ENCODE data around the gene KLHL8. TPM values are rescaled to one million over a fixed set of nuclear protein-coding genes. Genes with fewer than 3 reads are reported as not detected.

Gene KLHL8
- total RNA-seq, 1 experiment from 2014 or later, result 9.9 TPM

GRCh38 chr4:87255755-87256154 is 35.3 kb upstream of the KLHL8 start:
- no TSS peak for BruUV-seq (replicated peaks)
- no peaks in the 10 kb centered on the region for H3K4me1 Mint-ChIP-seq (ENCODE audit: low read depth, unreplicated experiment)
- H3K27ac Mint-ChIP-seq (ENCODE audit: unreplicated experiment), result no peak overlapping the region
- no peaks in the 10 kb centered on the region for H3K27me3 Mint-ChIP-seq (ENCODE audit: unreplicated experiment)
- intact Hi-C loops (cut with micrococcal nuclease; ENCODE audit: unreplicated experiment), result no loop called here
- CTCF ChIA-PET, result interaction anchor here (0.8 kb wide), 1 partner anchor 135 kb away, joined by 3 read pairs; the partner anchor contains the start of gene HSD17B11
- H3K9me3 Mint-ChIP-seq (ENCODE audit: low read depth, unreplicated experiment), result peaks cover 4% of the 10 kb centered on the region
- no peak overlapping the region for H3K4me3 Mint-ChIP-seq (ENCODE audit: low read depth, unreplicated experiment)
- DNase-seq, result no peak
- no peaks in the 10 kb centered on the region for H3K36me3 Mint-ChIP-seq (ENCODE audit: insufficient read depth, unreplicated experiment)
- TF ChIP-seq CTCF (IDR thresholded peaks at IDR 0.05; ENCODE audit: unreplicated experiment), result no peak

- H3K4me1 Mint-ChIP-seq (ENCODE audit: low read depth, unreplicated experiment), result no peaks in the 10 kb centered on the region
- DNase-seq, result no peak
- peaks cover 4% of the 10 kb centered on the region for H3K9me3 Mint-ChIP-seq (ENCODE audit: low read depth, unreplicated experiment)
- no peak for TF ChIP-seq CTCF (IDR thresholded peaks at IDR 0.05; ENCODE audit: unreplicated experiment)
- no peak overlapping the region for H3K27ac Mint-ChIP-seq (ENCODE audit: unreplicated experiment)
- intact Hi-C loops (cut with micrococcal nuclease; ENCODE audit: unreplicated experiment), result no loop called here
- H3K27me3 Mint-ChIP-seq (ENCODE audit: unreplicated experiment), result no peaks in the 10 kb centered on the region
- CTCF ChIA-PET, result no interaction called here
- no peaks in the 10 kb centered on the region for H3K36me3 Mint-ChIP-seq (ENCODE audit: insufficient read depth, unreplicated experiment)
- no TSS peak for BruUV-seq (replicated peaks)
- no peak overlapping the region for H3K4me3 Mint-ChIP-seq (ENCODE audit: low read depth, unreplicated experiment)
Measured at GRCh38 chr4:87251106-87251505, 30.7 kb upstream of the KLHL8 start.

- no peak overlapping the region for H3K27ac Mint-ChIP-seq (ENCODE audit: unreplicated experiment)
- TF ChIP-seq CTCF (IDR thresholded peaks at IDR 0.05; ENCODE audit: unreplicated experiment), result no peak
- DNase-seq, result no peak
- intact Hi-C loops (cut with micrococcal nuclease; ENCODE audit: unreplicated experiment), result no loop called here
- H3K9me3 Mint-ChIP-seq (ENCODE audit: low read depth, unreplicated experiment), result no peaks in the 10 kb centered on the region
- H3K36me3 Mint-ChIP-seq (ENCODE audit: insufficient read depth, unreplicated experiment), result no peaks in the 10 kb centered on the region
- no TSS peak for BruUV-seq (replicated peaks)
- no peaks in the 10 kb centered on the region for H3K27me3 Mint-ChIP-seq (ENCODE audit: unreplicated experiment)
- no peak overlapping the region for H3K4me3 Mint-ChIP-seq (ENCODE audit: low read depth, unreplicated experiment)
- CTCF ChIA-PET, result no interaction called here
- H3K4me1 Mint-ChIP-seq (ENCODE audit: low read depth, unreplicated experiment), result no peaks in the 10 kb centered on the region
Measured at GRCh38 chr4:87250294-87250693, 29.9 kb upstream of the KLHL8 start.

DNA sequence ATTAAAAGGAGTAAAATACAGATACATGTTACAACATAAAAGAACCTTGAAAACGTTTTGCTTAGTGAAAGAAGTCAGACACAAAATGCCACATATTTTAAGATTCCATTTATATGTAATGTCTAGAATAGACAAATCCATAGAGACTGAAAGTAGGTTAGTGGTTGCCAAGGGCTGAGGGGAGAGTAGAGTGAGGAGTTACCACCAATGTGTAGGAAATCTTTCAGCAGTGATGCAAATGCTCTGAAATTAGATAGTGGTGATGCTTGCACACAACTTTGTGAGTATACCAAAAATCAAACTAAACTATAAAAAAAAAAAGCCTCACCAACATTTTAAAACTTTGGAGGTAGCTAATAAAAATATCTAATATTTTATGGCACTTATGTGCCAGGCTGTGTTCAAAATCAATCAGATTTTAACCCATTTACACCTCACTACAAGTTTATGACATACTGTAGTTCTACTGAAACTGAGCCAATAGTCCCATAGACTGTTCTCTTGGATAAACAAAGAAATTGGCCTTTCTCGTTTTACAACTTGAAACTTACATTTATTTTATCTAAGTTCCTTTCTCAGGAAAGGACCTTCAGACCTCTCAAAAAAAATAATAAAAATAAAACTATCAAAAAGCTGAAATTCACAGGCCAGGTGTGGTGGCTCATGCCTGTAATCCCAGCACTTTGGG is 29.1 kb upstream of the KLHL8 start:
- intact Hi-C loops (cut with micrococcal nuclease; ENCODE audit: unreplicated experiment), result no loop called here
- no TSS peak for BruUV-seq (replicated peaks)
- no peak for TF ChIP-seq CTCF (IDR thresholded peaks at IDR 0.05; ENCODE audit: unreplicated experiment)
- no peak overlapping the region for H3K27ac Mint-ChIP-seq (ENCODE audit: unreplicated experiment)
- DNase-seq, result no peak
- no peak overlapping the region for H3K4me3 Mint-ChIP-seq (ENCODE audit: low read depth, unreplicated experiment)
- H3K4me1 Mint-ChIP-seq (ENCODE audit: low read depth, unreplicated experiment), result no peaks in the 10 kb centered on the region
- H3K9me3 Mint-ChIP-seq (ENCODE audit: low read depth, unreplicated experiment), result no peaks in the 10 kb centered on the region
- no peaks in the 10 kb centered on the region for H3K27me3 Mint-ChIP-seq (ENCODE audit: unreplicated experiment)
- H3K36me3 Mint-ChIP-seq (ENCODE audit: insufficient read depth, unreplicated experiment), result no peaks in the 10 kb centered on the region
- CTCF ChIA-PET, result no interaction called here

Data from Calu3 (cell line).